Testis (tissue), 3 donors: ENCODE results near the gene PRR5L. TPM values are rescaled to one million over a fixed set of nuclear protein-coding genes. Genes with fewer than 3 reads are reported as not detected.

Source experiments
- DNase-seq: peaks from one replicate; pipeline ENCODE4 v3.0.0-alpha.2; 2019
- H3K27ac ChIP-seq, 2 donors: fragments of 200-600 bp; sonication (generic); one replicate each; pipeline ENCODE4 v1.5.1; 2019
- H3K27me3 ChIP-seq: fragments of 200-600 bp; sonication (generic); one replicate; pipeline ENCODE4 v1.5.1; 2019
- H3K36me3 ChIP-seq: fragments of 200-600 bp; sonication (generic); one replicate; pipeline ENCODE4 v1.5.1; 2017; ENCODE audit warnings: low read depth; ENCODE audit errors: missing control alignments
- H3K4me1 ChIP-seq: fragments of 200-600 bp; sonication (generic); one replicate; pipeline ENCODE4 v1.5.1; 2019
- H3K4me3 ChIP-seq, 2 donors: fragments of 200-600 bp; sonication (generic); one replicate each; pipeline ENCODE4 v1.5.1; 2017 to 2019
- H3K9me3 ChIP-seq: fragments of 200-600 bp; sonication (generic); one replicate; pipeline ENCODE4 v1.5.1; 2017
- POLR2A ChIP-seq: fragments of 450-650 bp; IDR thresholded peaks from one replicate; pipeline ENCODE4 v1.6.1; 2017; ENCODE audit warnings: antibody characterized with exemption, mild to moderate bottlenecking, moderate library complexity
- WGBS, 2 donors: methylation state at CpG; one replicate each; pipeline ENCODE4 v1.1.5; 2018; 5-methylcytosine and 5-hydroxymethylcytosine counted together
- intact Hi-C: fragments of 100-400 bp; cut with DNase I; formaldehyde crosslinking; loops from one replicate; pipeline ENCODE4 v1.15.1; 2023; ENCODE audit warnings: low total_unique reads
- polyA plus RNA-seq: library from polyadenylated mRNA; stranded (reverse); fragments of 350-450 nt; fragmentation: Illumina TruSeq; extraction: RNeasy Lipid Tissue Mini Kit (QIAGEN cat#74804); gene quantifications from one replicate; pipeline ENCODE4 v1.2.3, GENCODE V29; 2014; ENCODE audit warnings: low read depth, low replicate concordance; ENCODE audit not compliant: insufficient read depth
- total RNA-seq, 2 donors: library from RNA; depleted of rRNA; stranded (reverse); fragments of >200 nt; gene quantifications; one replicate each; pipeline ENCODE4 v1.2.3, GENCODE V29; 2016
- TF ChIP-seq, protein P1 (sequence below), 3 experiments: fragments of 450-650 bp in 2 of 3; fragments of 200-600 bp in 1 of 3; sonication (generic) in 1 of 3; IDR thresholded peaks; one replicate each; pipeline ENCODE4 v1.5.1; 2016 to 2019; ENCODE audit warnings: antibody characterized with exemption in 3 of 3, mild to moderate bottlenecking in 2 of 3, moderate library complexity in 1 of 3

PRR5L gene
- total and polyA plus RNA-seq, 3 donors from 2014 or later, result 8.1 to 15.4 (median 14.7) TPM

DNA sequence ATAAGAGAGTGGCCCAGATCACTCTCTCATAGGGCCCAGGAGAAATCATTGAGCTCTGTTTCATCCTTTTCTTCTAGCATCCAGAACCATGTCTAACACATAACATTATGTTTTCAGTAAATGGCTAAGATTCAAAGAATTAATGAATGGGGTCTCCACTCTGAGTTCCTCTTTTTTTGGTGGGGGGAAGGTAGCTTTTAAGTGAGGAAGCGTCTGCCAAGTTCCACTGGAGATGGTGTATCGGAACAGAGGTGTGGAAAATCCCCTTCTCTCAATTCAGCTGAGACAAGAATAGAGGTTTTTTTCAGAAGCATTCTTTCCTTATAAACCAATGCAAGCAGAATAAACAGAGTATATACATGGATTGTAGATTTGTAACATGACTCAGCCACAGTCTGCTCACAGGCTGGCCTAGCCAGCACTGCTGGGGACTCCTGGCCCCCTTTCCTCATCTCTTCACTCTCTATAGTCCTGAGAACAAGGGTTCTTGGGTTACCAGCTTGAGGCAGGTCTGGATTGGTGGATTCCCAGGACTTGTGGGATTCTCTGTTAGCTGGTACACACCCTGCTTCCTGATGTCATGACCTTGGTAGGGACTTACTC lies 116.8 kb downstream of the PRR5L start:
- Histone ChIP-seq H3K36me3 (no peaks in the 10 kb centered on the region), H3K27ac (no peak overlapping the region), H3K4me3 (no peak overlapping the region), H3K9me3 (no peaks in the 10 kb centered on the region), H3K4me1 (peaks cover 7% of the 10 kb centered on the region), H3K27me3 (no peaks in the 10 kb centered on the region)
- 83 to 95% methylated on average over 2 of the region's 2 CpGs for WGBS, 2 donors
- TF ChIP-seq, protein P1, sequence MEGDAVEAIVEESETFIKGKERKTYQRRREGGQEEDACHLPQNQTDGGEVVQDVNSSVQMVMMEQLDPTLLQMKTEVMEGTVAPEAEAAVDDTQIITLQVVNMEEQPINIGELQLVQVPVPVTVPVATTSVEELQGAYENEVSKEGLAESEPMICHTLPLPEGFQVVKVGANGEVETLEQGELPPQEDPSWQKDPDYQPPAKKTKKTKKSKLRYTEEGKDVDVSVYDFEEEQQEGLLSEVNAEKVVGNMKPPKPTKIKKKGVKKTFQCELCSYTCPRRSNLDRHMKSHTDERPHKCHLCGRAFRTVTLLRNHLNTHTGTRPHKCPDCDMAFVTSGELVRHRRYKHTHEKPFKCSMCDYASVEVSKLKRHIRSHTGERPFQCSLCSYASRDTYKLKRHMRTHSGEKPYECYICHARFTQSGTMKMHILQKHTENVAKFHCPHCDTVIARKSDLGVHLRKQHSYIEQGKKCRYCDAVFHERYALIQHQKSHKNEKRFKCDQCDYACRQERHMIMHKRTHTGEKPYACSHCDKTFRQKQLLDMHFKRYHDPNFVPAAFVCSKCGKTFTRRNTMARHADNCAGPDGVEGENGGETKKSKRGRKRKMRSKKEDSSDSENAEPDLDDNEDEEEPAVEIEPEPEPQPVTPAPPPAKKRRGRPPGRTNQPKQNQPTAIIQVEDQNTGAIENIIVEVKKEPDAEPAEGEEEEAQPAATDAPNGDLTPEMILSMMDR (IDR thresholded peaks at IDR 0.05), result no peak
- TF ChIP-seq POLR2A, result no peak
- no peak for DNase-seq
- intact Hi-C loops, result no loop called here

DNA sequence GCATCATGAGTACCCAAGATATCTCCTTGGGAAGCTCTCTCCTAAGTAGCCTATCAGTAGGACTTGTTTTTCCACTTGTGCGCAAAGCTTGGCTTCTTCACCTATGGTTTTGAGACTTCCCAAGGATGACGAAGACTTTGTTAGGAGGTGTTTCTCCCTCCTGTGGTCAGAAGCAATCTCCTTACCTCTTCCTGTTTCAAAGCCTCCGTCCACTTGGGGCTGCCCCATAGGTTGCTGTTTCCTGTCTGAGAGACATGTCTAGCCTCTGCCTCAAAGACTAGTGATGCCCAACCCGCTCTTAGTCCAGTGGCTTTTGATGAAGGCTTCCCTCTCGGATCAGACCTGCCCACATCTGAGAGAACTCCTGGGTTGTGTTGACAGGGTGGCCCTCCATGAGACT lies 121.1 kb downstream of the PRR5L start:
- no peak for DNase-seq
- intact Hi-C loops, result no loop called here
- TF ChIP-seq, protein P1 (IDR thresholded peaks at IDR 0.05), result no peak
- no peak for TF ChIP-seq POLR2A
- Histone ChIP-seq H3K4me3 (no peak overlapping the region), H3K4me1 (peaks cover 7% of the 10 kb centered on the region), H3K27ac (no peak overlapping the region), H3K36me3 (no peaks in the 10 kb centered on the region), H3K9me3 (no peaks in the 10 kb centered on the region), H3K27me3 (no peaks in the 10 kb centered on the region)
- 68 to 90% methylated on average over 5 of the region's 5 CpGs for WGBS, 2 donors

DNA sequence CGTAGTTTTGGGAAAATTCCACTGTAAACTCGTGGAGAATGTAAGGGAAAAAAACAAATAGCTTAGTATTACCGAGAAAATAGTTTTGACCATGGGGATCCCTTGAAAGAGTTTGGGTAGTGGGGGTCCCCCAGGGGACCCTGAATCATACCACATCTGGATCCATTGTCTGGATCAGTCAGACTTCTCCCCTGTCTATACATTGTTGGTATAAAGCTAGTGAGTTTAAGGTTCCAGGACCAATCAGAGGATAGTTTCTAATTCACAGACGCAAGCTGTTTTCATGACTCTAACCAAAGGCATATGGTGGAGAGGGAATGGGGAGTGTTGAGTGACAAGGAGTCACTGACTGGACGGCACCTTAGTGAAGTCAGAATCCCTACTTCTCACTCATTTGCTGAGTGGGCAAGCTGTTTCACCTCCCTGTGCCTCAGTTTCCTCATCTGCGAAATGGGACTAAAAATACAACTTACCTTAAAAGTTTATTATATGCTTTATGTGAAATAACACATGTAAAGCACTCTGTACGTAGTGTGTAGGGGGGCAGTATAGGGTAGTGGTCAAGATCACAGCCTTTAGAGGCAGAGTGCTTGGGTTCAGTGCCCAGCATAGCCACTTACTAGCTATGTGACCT lies 123.8 kb downstream of the PRR5L start:
- WGBS, 2 donors, result 82 to 85% methylated on average over 7 of the region's 7 CpGs
- no peak overlapping the region for H3K4me3 ChIP-seq
- H3K9me3 ChIP-seq, result no peaks in the 10 kb centered on the region
- no peaks in the 10 kb centered on the region for H3K27me3 ChIP-seq
- intact Hi-C loops, result no loop called here
- no peak overlapping the region for H3K27ac ChIP-seq
- TF ChIP-seq, protein P1 (IDR thresholded peaks at IDR 0.05), result no peak
- TF ChIP-seq POLR2A, result no peak
- peaks cover 7% of the 10 kb centered on the region for H3K4me1 ChIP-seq
- H3K36me3 ChIP-seq, result no peaks in the 10 kb centered on the region
- no peak for DNase-seq

DNA sequence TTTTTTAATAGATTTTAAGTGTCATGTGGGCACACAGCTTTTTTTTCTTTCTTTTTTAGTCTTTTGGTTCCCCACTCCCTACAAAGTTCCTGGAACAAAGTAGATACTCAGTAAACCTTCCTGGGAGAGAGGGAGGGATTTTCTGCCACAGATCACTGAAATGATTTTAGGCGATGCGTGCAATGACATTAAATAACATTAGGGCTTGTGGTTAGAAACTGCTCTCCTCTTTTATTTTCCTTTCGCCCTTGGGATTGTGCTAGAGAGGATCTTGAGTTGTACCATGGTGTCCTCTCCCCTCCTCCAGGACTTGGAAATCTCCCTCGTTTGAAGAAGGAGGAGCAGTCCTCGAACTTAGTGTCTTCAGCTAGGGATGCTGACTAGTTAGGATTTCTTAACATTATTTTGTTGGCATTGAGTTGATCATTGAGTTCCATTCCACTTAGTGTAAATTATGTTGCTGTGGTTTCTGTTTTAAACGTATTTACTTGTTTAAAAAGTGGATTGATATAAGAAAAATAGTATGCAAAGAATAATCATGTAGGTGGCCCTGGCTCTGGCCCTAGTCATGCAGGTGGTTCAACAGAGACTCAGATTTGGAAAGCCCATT lies 125.6 kb downstream of the PRR5L start:
- 79 to 86% methylated on average over 6 of the region's 6 CpGs for WGBS, 2 donors
- Histone ChIP-seq H3K36me3 (no peaks in the 10 kb centered on the region), H3K4me3 (no peak overlapping the region), H3K27me3 (no peaks in the 10 kb centered on the region), H3K4me1 (peaks cover 11% of the 10 kb centered on the region), H3K27ac (no peak overlapping the region), H3K9me3 (no peaks in the 10 kb centered on the region)
- TF ChIP-seq, protein P1 (IDR thresholded peaks at IDR 0.05), result no peak
- no peak for TF ChIP-seq POLR2A
- intact Hi-C loops, result no loop called here
- no peak for DNase-seq
